Measurements from ENCODE around the gene HLA-DOA. TPM values are rescaled to one million over a fixed set of nuclear protein-coding genes. Genes with fewer than 3 reads are reported as not detected.

Gene HLA-DOA
- total RNA-seq, 1 donor = under 0.01 TPM

DNA sequence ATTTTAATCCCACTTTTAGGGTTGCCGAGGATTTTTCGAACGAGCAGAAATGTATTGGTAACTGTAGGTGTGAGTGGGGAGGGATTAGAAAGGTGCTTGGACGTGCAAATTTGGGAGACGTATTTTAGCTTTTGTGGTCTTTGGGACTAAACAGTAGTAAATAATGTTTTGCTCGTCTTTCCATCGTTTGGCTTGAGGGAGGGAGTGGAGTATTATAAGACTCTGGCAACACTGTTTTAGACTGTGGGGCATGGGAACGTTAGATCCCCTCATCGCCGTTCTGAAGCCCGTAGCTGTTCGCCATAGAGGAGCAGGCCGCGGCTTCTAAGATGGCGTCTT lies 38.2 kb downstream of the HLA-DOA start:
- H3K9me3 ChIP-seq (ENCODE audit: low read depth, low read length) = no peaks in the 10 kb centered on the region
- H3K4me1 ChIP-seq (ENCODE audit: insufficient read depth, low read length) = peaks cover 42% of the 10 kb centered on the region
- H4K20me1 ChIP-seq (ENCODE audit: insufficient read depth, low read length) = peaks cover 42% of the 10 kb centered on the region
- H3K79me2 ChIP-seq (ENCODE audit: insufficient read depth, low read length) = peaks cover 61% of the 10 kb centered on the region
- no peak for DNase-seq (ENCODE audit: insufficient read length, low spot score, missing footprints)
- no peak overlapping the region for H2AFZ ChIP-seq (ENCODE audit: low read length)
- H3K27ac ChIP-seq (ENCODE audit: low read depth, low read length) = peak overlapping the region; percentile 100
- H3K27me3 ChIP-seq (ENCODE audit: insufficient read depth, low read length) = no peaks in the 10 kb centered on the region
- H3K4me2 ChIP-seq (ENCODE audit: insufficient read depth, low read length) = peak overlapping the region; percentile 99
- peaks cover 40% of the 10 kb centered on the region for H3K36me3 ChIP-seq (ENCODE audit: insufficient read depth, low read length)
- TF ChIP-seq, protein P1, sequence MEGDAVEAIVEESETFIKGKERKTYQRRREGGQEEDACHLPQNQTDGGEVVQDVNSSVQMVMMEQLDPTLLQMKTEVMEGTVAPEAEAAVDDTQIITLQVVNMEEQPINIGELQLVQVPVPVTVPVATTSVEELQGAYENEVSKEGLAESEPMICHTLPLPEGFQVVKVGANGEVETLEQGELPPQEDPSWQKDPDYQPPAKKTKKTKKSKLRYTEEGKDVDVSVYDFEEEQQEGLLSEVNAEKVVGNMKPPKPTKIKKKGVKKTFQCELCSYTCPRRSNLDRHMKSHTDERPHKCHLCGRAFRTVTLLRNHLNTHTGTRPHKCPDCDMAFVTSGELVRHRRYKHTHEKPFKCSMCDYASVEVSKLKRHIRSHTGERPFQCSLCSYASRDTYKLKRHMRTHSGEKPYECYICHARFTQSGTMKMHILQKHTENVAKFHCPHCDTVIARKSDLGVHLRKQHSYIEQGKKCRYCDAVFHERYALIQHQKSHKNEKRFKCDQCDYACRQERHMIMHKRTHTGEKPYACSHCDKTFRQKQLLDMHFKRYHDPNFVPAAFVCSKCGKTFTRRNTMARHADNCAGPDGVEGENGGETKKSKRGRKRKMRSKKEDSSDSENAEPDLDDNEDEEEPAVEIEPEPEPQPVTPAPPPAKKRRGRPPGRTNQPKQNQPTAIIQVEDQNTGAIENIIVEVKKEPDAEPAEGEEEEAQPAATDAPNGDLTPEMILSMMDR (IDR thresholded peaks at IDR 0.05; ENCODE audit: extremely low read depth, low read depth, low read length) = no peak
- peak overlapping the region; percentile 95 for H3K4me3 ChIP-seq (ENCODE audit: insufficient read depth, low read length)

DNA sequence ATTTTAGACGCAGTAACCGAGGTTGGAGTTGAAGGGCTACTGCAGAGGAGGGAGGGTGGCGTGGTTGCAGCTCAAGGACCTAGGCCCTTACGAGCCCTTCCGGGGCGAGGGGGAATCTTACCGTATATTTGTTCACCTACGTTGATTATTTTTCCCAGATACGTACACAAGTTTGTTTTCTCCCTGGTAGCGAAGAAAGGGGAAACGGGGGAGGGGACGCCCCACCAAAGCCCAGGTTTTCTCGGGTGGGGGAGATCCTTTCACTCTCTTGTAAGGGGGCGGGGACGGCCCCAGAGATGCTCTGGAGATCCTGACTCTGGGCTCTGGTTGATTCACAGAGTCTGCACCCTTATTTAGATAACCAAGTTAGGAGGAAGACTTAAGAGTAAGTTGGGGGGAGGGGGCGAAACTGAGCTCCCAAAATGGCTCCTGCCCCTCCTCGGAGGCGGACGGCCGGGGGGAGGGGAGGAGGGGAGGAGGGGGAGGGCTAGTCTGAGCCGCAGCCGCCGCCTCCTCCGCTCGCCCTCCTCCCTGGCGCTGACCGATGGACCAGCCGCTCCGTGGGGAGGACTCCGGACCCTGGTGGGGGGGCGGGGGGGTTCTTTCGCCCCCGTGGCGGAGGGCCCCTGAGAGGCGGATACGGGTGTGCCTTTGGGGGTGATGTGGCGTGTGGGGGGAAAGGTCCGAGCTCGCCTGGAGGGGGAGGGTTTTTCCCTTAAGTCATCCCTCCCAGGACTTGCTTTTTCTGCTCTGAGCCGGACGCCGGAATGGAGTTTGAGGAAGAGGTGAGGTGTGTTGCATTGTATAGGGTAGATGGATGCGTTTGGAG lies 38.8 kb downstream of the HLA-DOA start:
- Histone ChIP-seq H4K20me1 (ENCODE audit: insufficient read depth, low read length) (peaks cover 36% of the 10 kb centered on the region), H3K4me1 (ENCODE audit: insufficient read depth, low read length) (peaks cover 41% of the 10 kb centered on the region), H3K36me3 (ENCODE audit: insufficient read depth, low read length) (peaks cover 34% of the 10 kb centered on the region), H3K4me2 (ENCODE audit: insufficient read depth, low read length) (peak overlapping the region; percentile 100), H3K4me3 (ENCODE audit: insufficient read depth, low read length) (peak overlapping the region; percentile 95), H3K27me3 (ENCODE audit: insufficient read depth, low read length) (no peaks in the 10 kb centered on the region), H2AFZ (ENCODE audit: low read length) (peak overlapping the region; percentile 49), H3K27ac (ENCODE audit: low read depth, low read length) (peak overlapping the region; percentile 100), H3K9me3 (ENCODE audit: low read depth, low read length) (no peaks in the 10 kb centered on the region), H3K79me2 (ENCODE audit: insufficient read depth, low read length) (peaks cover 58% of the 10 kb centered on the region)
- peak; percentile 92 for DNase-seq (ENCODE audit: insufficient read length, low spot score, missing footprints)
- TF ChIP-seq, protein P1 (IDR thresholded peaks at IDR 0.05; ENCODE audit: extremely low read depth, low read depth, low read length) = no peak

- H3K4me2 ChIP-seq (ENCODE audit: insufficient read depth, low read length) = peak overlapping the region; percentile 100
- DNase-seq (ENCODE audit: insufficient read length, low spot score, missing footprints) = peak; percentile 92
- H4K20me1 ChIP-seq (ENCODE audit: insufficient read depth, low read length) = peaks cover 28% of the 10 kb centered on the region
- no peaks in the 10 kb centered on the region for H3K9me3 ChIP-seq (ENCODE audit: low read depth, low read length)
- peak overlapping the region; percentile 95 for H3K4me3 ChIP-seq (ENCODE audit: insufficient read depth, low read length)
- TF ChIP-seq, protein P1 (IDR thresholded peaks at IDR 0.05; ENCODE audit: extremely low read depth, low read depth, low read length) = no peak
- no peaks in the 10 kb centered on the region for H3K27me3 ChIP-seq (ENCODE audit: insufficient read depth, low read length)
- H3K79me2 ChIP-seq (ENCODE audit: insufficient read depth, low read length) = peaks cover 58% of the 10 kb centered on the region
- peaks cover 27% of the 10 kb centered on the region for H3K36me3 ChIP-seq (ENCODE audit: insufficient read depth, low read length)
- H3K4me1 ChIP-seq (ENCODE audit: insufficient read depth, low read length) = peaks cover 33% of the 10 kb centered on the region
- peak overlapping the region; percentile 49 for H2AFZ ChIP-seq (ENCODE audit: low read length)
- peak overlapping the region; percentile 100 for H3K27ac ChIP-seq (ENCODE audit: low read depth, low read length)
Observed at GRCh38 chr6:32969685-32970412, 39.5 kb downstream of the HLA-DOA start.

Data from osteoblast (primary cell).